GM12878 (cell line): ENCODE data around the gene UBE2L5. TPM values are rescaled to one million over a fixed set of nuclear protein-coding genes. Genes with fewer than 3 reads are reported as not detected.

Source experiments
- ATAC-seq: fragments of 200-7000 bp; cut with Tn5 transposase; 3 replicates; pipeline ENCODE4 v1.9.1; 2020; ENCODE audit warnings: mild to moderate bottlenecking, moderate library complexity
- BruUV-seq: library from RNA; stranded (reverse); fragments of 400-500 nt; replicated peaks from 2 replicates; lab custom pipeline; 2021; lab: Mats Ljungman, UMichigan
- CTCF ChIA-PET: fragments of 300-600 bp; sonication (Branson Sonifier 250); formaldehyde crosslinking; extraction: SDS; loops from one replicate; lab custom pipeline; 2021; ENCODE audit warnings: inconsistent platforms; lab: Yijun Ruan, JAX
- POLR2A ChIA-PET: fragments of 350-600 bp; formaldehyde crosslinking; extraction: SDS; loops from one replicate; lab custom pipeline; 2021; ENCODE audit warnings: inconsistent platforms; lab: Charles Lee
- RAD21 ChIA-PET: fragments of 300-600 bp; sonication (Branson Sonifier 250); formaldehyde crosslinking; loops from one replicate; lab custom pipeline; 2023; ENCODE audit warnings: antibody characterized with exemption; ENCODE audit not compliant: unreplicated experiment; lab: Charles Lee
- SMC1A ChIA-PET: fragments of 300-600 bp; sonication (Branson Sonifier 250); formaldehyde crosslinking; loops from one replicate; lab custom pipeline; 2023; ENCODE audit not compliant: unreplicated experiment, uncharacterized antibody; lab: Charles Lee
- DNase-seq: peaks from one replicate; pipeline ENCODE4 v3.0.0-alpha.2; 2011; ENCODE audit warnings: low read depth, low spot score
- FAIRE-seq: peaks from 3 replicates; lab custom pipeline; 2011; peaks lifted over from hg19 to GRCh38; lab: Jason Lieb, UNC
- H2AFZ ChIP-seq: 2 replicates; pipeline ENCODE4 v1.6.0; 2011; ENCODE audit warnings: low read depth, low read length, control low read depth; ENCODE audit not compliant: control insufficient read depth
- H3K27ac ChIP-seq: 2 replicates; pipeline ENCODE4 v1.5.1; 2011; ENCODE audit warnings: control low read depth; ENCODE audit not compliant: control insufficient read depth, insufficient read depth
- H3K27me3 ChIP-seq, 2 experiments: replicated peaks in 1 of 2; 2 replicates each; pipeline versions ENCODE4 v1.6.0 to v1.6.1; 2011; ENCODE audit warnings: low read length in 1 of 2; ENCODE audit not compliant: control insufficient read depth in 2 of 2, insufficient read depth in 2 of 2
- H3K36me3 ChIP-seq, 2 experiments: 2 replicates each; pipeline ENCODE4 v1.5.1; 2011; ENCODE audit warnings: low read length in 1 of 2; ENCODE audit not compliant: control insufficient read depth in 2 of 2, insufficient read depth in 2 of 2
- H3K4me1 ChIP-seq: 2 replicates; pipeline ENCODE4 v1.6.1; 2011; ENCODE audit warnings: mild to moderate bottlenecking, low read length, moderate library complexity, mixed read lengths; ENCODE audit not compliant: control insufficient read depth, insufficient read depth
- H3K4me2 ChIP-seq: 2 replicates; pipeline ENCODE4 v1.6.0; 2011; ENCODE audit warnings: control low read depth; ENCODE audit not compliant: control insufficient read depth, insufficient read depth
- H3K4me3 ChIP-seq: fragments of 200-600 bp; sonication (generic); 2 replicates; pipeline ENCODE4 v1.5.1; 2016
- H3K79me2 ChIP-seq: 2 replicates; pipeline ENCODE4 v1.6.0; 2011; ENCODE audit warnings: low read length; ENCODE audit not compliant: control insufficient read depth, insufficient read depth
- H3K9ac ChIP-seq: 2 replicates; pipeline ENCODE4 v1.8.0; 2011; ENCODE audit warnings: low read length, control low read depth, mixed read lengths; ENCODE audit not compliant: control insufficient read depth, insufficient read depth
- H3K9me3 ChIP-seq: replicated peaks from 3 replicates; pipeline ENCODE4 v1.5.1; 2011; ENCODE audit warnings: mild to moderate bottlenecking, low read length; ENCODE audit not compliant: control insufficient read depth, insufficient read depth
- H4K20me1 ChIP-seq: 2 replicates; pipeline ENCODE4 v1.6.0; 2011; ENCODE audit not compliant: control insufficient read depth, insufficient read depth
- ATF7 ChIP-seq: fragments of 450-650 bp; IDR thresholded peaks from 2 replicates; pipeline ENCODE4 v1.6.1; 2016; ENCODE audit warnings: low read depth, mild to moderate bottlenecking
- DPF2 ChIP-seq: fragments of 450-650 bp; IDR thresholded peaks from 2 replicates; pipeline ENCODE4 v1.6.1; 2017; ENCODE audit warnings: mild to moderate bottlenecking
- IKZF1 ChIP-seq: fragments of 450-650 bp; conservative IDR thresholded peaks from 2 replicates; pipeline ENCODE4 v1.6.1; 2017; ENCODE audit warnings: antibody characterized with exemption, mild to moderate bottlenecking
- MTA2 ChIP-seq: fragments of 450-650 bp; IDR thresholded peaks from 2 replicates; pipeline ENCODE4 v1.6.1; 2016; ENCODE audit warnings: low read depth, mild to moderate bottlenecking, moderate library complexity
- NFYB ChIP-seq: IDR thresholded peaks from 2 replicates; pipeline ENCODE4 v1.6.1; 2011; ENCODE audit warnings: low read depth, mild to moderate bottlenecking, low read length, improper control_type of control experiment, moderate library complexity; ENCODE audit not compliant: insufficient read depth
- NR2F1 ChIP-seq: fragments of 450-650 bp; conservative IDR thresholded peaks from 2 replicates; pipeline ENCODE4 v1.6.1; 2017; ENCODE audit warnings: mild to moderate bottlenecking
- PKNOX1 ChIP-seq: fragments of 450-650 bp; IDR thresholded peaks from 2 replicates; pipeline ENCODE4 v1.6.1; 2016; ENCODE audit warnings: mild to moderate bottlenecking
- SIX5 ChIP-seq: IDR thresholded peaks from 2 replicates; pipeline ENCODE4 v1.6.1; 2011; ENCODE audit warnings: mild to moderate bottlenecking, low read depth, low read length, moderate library complexity; ENCODE audit not compliant: severe bottlenecking
- USF2 ChIP-seq: IDR thresholded peaks from 2 replicates; pipeline ENCODE4 v1.6.1; 2011; ENCODE audit warnings: low read depth, low read length, improper control_type of control experiment, borderline replicate concordance
- YY1 ChIP-seq: IDR thresholded peaks from 2 replicates; pipeline ENCODE4 v1.6.1; 2011; ENCODE audit warnings: low read depth, mild to moderate bottlenecking, low read length
- ZNF274 ChIP-seq: IDR thresholded peaks from one replicate; pipeline ENCODE4 v1.8.0; 2011; ENCODE audit not compliant: insufficient read length, insufficient read depth
- ZNF687 ChIP-seq: fragments of 450-650 bp; IDR thresholded peaks from 2 replicates; pipeline ENCODE4 v1.6.1; 2017; ENCODE audit warnings: mild to moderate bottlenecking, moderate library complexity
- WGBS: methylation state at CpG from one replicate; pipeline ENCODE4 v1.1.6; 2016; ENCODE audit warnings: low lambda C conversion rate; ENCODE audit not compliant: insufficient replicate concordance, insufficient coverage; ENCODE audit errors: missing lambda C conversion rate; 5-methylcytosine and 5-hydroxymethylcytosine counted together
- in situ Hi-C: fragments of 300-500 bp; cut with MboI; formaldehyde crosslinking; loops from 9 replicates; pipeline ENCODE4 v1.14.3; 2018; ENCODE audit warnings: mixed read lengths
- intact Hi-C: fragments of 100-400 bp; cut with micrococcal nuclease; formaldehyde crosslinking; loops from one replicate; pipeline ENCODE4 v1.14.2; 2022; ENCODE audit not compliant: unreplicated experiment
- polyA plus RNA-seq, 11 experiments: library from polyadenylated mRNA; depleted of rRNA in 4 of 11; unstranded in 6 of 11; stranded (reverse) in 5 of 11; fragments of >200 nt; fragmentation: Nextera tagmentation in 4 of 11; fragmentation: Illumina TruSeq in 1 of 11; extraction: Ambion mirVana in 4 of 11; extraction: Trizol in 1 of 11; gene quantifications; 1 replicate in 1 of 11; 2 replicates in 10 of 11; pipeline versions ENCODE4 v1.2.1 to v1.2.3, GENCODE V29; 2011 to 2016; ENCODE audit warnings: inconsistent platforms in 2 of 11, missing spikeins in 2 of 11, low read depth in 1 of 11
- total RNA-seq, 4 experiments: library from RNA; depleted of rRNA in 3 of 4; stranded (reverse); fragments of >200 nt in 3 of 4; fragmentation: Illumina TruSeq in 1 of 4; extraction: Trizol in 1 of 4; gene quantifications; 2 replicates each; pipeline versions ENCODE4 v1.2.1 to v1.2.3, GENCODE V29; 2013 to 2021

The UBE2L5 gene
- total and polyA plus RNA-seq, 10 of the 15 experiments (the other 5 are each of a cell fraction or from before 2014, with no cell fraction given): 0.03 to 1.1 (median 0.19) TPM; not detected in 2

GRCh38 chr13:30438286-30438685 lies 16.0 kb downstream of the UBE2L5 start (continued):
- TF ChIP-seq USF2 (no peak), ZNF274 (no peak)

DNA sequence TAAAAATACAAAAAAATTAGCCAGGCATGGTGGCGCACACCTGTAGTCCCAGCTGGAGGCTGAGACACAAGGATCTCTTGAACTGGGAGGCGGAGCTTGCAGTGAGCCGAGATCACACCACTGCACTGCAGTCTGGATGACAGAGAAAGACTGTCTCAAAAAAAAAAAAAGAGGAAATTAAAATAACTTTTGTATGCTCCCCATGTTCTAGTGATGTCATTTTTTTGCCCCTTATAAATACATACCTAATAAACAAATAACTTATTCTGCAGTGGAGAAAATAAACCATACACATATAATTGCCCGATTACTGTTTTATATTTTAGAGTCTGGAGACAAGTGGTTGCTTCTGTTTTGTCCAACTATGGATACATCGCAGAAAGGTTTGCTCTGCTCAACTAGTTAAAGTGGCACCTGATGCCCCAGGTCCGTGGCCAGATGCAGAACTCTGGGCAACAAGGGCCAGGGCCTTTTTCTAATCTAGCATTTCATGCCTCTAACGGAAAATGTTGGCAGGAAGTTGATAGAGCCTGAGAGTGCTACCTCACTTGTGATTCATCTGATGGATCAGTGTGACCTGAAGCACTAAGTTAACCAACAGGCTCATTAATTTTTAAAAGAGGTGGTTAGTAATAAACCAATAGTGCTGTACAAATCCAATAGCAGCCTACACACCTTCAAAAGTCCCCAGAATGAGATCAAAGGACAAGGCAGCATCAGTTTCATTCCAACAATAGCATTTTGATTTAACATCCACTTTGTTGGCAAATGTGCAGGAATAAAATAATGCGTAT lies 18.8 kb downstream of the UBE2L5 start:
- Histone ChIP-seq H3K27ac (no peak overlapping the region), H3K9ac (no peak overlapping the region), H3K4me1 (peaks cover 40% of the 10 kb centered on the region), H2AFZ (peak overlapping the region; percentile 43; the same call in 1 of the 2 replicates), H3K4me3 (no peak overlapping the region), H3K79me2 (peaks cover 1% of the 10 kb centered on the region; the same call in 1 of the 2 replicates), H3K27me3 (no peaks in the 10 kb centered on the region), H3K36me3 (no peaks in the 10 kb centered on the region), H3K9me3 (no peaks in the 10 kb centered on the region; the same call in 2 of the 3 replicates), H4K20me1 (no peaks in the 10 kb centered on the region), H3K4me2 (no peak overlapping the region)
- ChIA-PET CTCF (interaction anchor here (1.1 to 6.5 kb wide), 5 partner anchors 10 to 90 kb away, joined by 3 to 61 read pairs (median 5); no protein-coding TSS in a partner anchor), POLR2A (interaction anchor here (1.2 to 5.6 kb wide), 5 partner anchors 11 to 67 kb away, joined by 3 to 57 read pairs (median 4); no protein-coding TSS in a partner anchor), RAD21 (interaction anchor here (0.7 to 7.4 kb wide), 9 partner anchors 11 to 309 kb away, joined by 3 to 89 read pairs (median 10); partner anchors contain the start of gene UBE2L5), SMC1A (interaction anchor here (0.9 to 9.1 kb wide), 11 partner anchors 10 to 299 kb away, joined by 3 to 155 read pairs (median 22); no protein-coding TSS in a partner anchor)
- no peak for DNase-seq
- peak; percentile 33 for ATAC-seq
- in situ Hi-C loops: no loop called here
- BruUV-seq: no TSS peak
- no peak for FAIRE-seq
- intact Hi-C loops: loop anchor here (2.0 kb wide), 1 partner anchor 18 kb away; the partner anchor contains the start of gene UBE2L5
- WGBS: 55% methylated on average over 8 of the region's 8 CpGs
- peak; percentile 26; the same call in 1 of the 2 replicates for TF ChIP-seq NFYB
- peak; percentile 31; the same call in 1 of the 2 replicates for TF ChIP-seq IKZF1
- peak; percentile 56 for TF ChIP-seq MTA2
- no peak for TF ChIP-seq YY1
- peak; percentile 36; the same call in 1 of the 2 replicates for TF ChIP-seq ATF7
- no peak for TF ChIP-seq SIX5
- peak; percentile 74; the same call in 1 of the 2 replicates for TF ChIP-seq ZNF687
- 0 out of 2 replicates have a peak, but pooled peaks have one; percentile 15 for TF ChIP-seq NR2F1
- no peak for TF ChIP-seq PKNOX1
- 0 out of 2 replicates have a peak, but pooled peaks have one; percentile 21 for TF ChIP-seq DPF2
